NCI-H446 (cell line): Measurements from ENCODE around the gene SMARCA2.

Source experiments
- DNase-seq, 2 experiments: peaks; one replicate each; lab custom pipeline; 2025; lab: John Stamatoyannopoulos, UW

Gene SMARCA2

GRCh38 chr9:2014696-2015580 lies at the start of gene SMARCA2:
Gene SMARCA2, plus strand, starts transcription at chr9:2015347. Its CDS starts 13,676 bp downstream, at chr9:2029023.
- peak; percentile 97 to 99 for DNase-seq

GRCh38 chr9:1966725-1967366 lies 48.3 kb upstream of the SMARCA2 start:
- no peak for DNase-seq

GRCh38 chr9:1969160-1969559 lies 46.0 kb upstream of the SMARCA2 start:
- DNase-seq, result no peak

- DNase-seq, result no peak
Measured at GRCh38 chr9:1969898-1970297, 45.2 kb upstream of the SMARCA2 start.

- no peak for DNase-seq
Measured at GRCh38 chr9:1972672-1973071, 42.5 kb upstream of the SMARCA2 start.

GRCh38 chr9:1977026-1977425 lies 38.1 kb upstream of the SMARCA2 start:
- DNase-seq, result no peak

- peak in 1 of 2 experiments; percentile 77 for DNase-seq
Measured at GRCh38 chr9:1978941-1979340, 36.2 kb upstream of the SMARCA2 start.

GRCh38 chr9:1979741-1980367 lies 35.3 kb upstream of the SMARCA2 start:
- DNase-seq, result peak; percentile 71 to 88

GRCh38 chr9:1980387-1980786 lies 34.8 kb upstream of the SMARCA2 start:
- DNase-seq, result no peak

GRCh38 chr9:1982074-1982473 lies 33.1 kb upstream of the SMARCA2 start:
- no peak for DNase-seq

GRCh38 chr9:1986341-1986740 lies 28.8 kb upstream of the SMARCA2 start:
- DNase-seq, result no peak

- no peak for DNase-seq
Measured at GRCh38 chr9:1989500-1989899, 25.6 kb upstream of the SMARCA2 start.

- DNase-seq, result no peak
Measured at GRCh38 chr9:1994180-1994579, 21.0 kb upstream of the SMARCA2 start.

GRCh38 chr9:1995084-1995483 lies 20.1 kb upstream of the SMARCA2 start:
- no peak for DNase-seq

- DNase-seq, result no peak
Measured at GRCh38 chr9:1996156-1996555, 19.0 kb upstream of the SMARCA2 start.

- DNase-seq, result no peak
Measured at GRCh38 chr9:1997646-1998045, 17.5 kb upstream of the SMARCA2 start.

- no peak for DNase-seq
Measured at GRCh38 chr9:1998111-1998510, 17.0 kb upstream of the SMARCA2 start.

- no peak for DNase-seq
Measured at GRCh38 chr9:2000314-2000713, 14.8 kb upstream of the SMARCA2 start.

- DNase-seq, result no peak
Measured at GRCh38 chr9:2008372-2008771, 6.8 kb upstream of the SMARCA2 start.

GRCh38 chr9:2012347-2012746 lies 2.8 kb upstream of the SMARCA2 start:
- DNase-seq, result no peak

GRCh38 chr9:2013743-2014475 lies 1.2 kb upstream of the SMARCA2 start:
- no peak for DNase-seq
